PC-9 (cell line): ENCODE measurements around the gene ZNF512. TPM values are rescaled to one million over a fixed set of nuclear protein-coding genes. Genes with fewer than 3 reads are reported as not detected.

ENCODE experiments used
- BruUV-seq: library from RNA; stranded (reverse); fragments of 400-500 nt; replicated peaks from 2 replicates; lab custom pipeline; 2021; lab: Mats Ljungman, UMichigan
- CTCF ChIA-PET: fragments of 300-600 bp; sonication (Branson Sonifier 250); formaldehyde crosslinking; loops from one replicate; lab custom pipeline; 2022; ENCODE audit warnings: antibody characterized with exemption; lab: Charles Lee
- POLR2A ChIA-PET: fragments of 300-600 bp; sonication (Branson Sonifier 250); formaldehyde crosslinking; loops from one replicate; lab custom pipeline; 2022; ENCODE audit warnings: antibody characterized with exemption; ENCODE audit not compliant: unreplicated experiment; lab: Charles Lee
- DNase-seq, 2 experiments: peaks; one replicate each; pipeline versions ENCODE4 v3.0.0 to v3.0.0-alpha.2; 2015 to 2022; ENCODE audit warnings: mixed read lengths in 1 of 2
- H2AFZ ChIP-seq: fragments of 200-600 bp; sonication (generic); 2 replicates; pipeline ENCODE4 v1.8.1; 2017; ENCODE audit warnings: antibody characterized with exemption
- H3F3A ChIP-seq: fragments of 200-600 bp; sonication (generic); 2 replicates; pipeline ENCODE4 v1.8.1; 2017; ENCODE audit warnings: antibody characterized with exemption, mild to moderate bottlenecking, low read depth; ENCODE audit not compliant: insufficient read depth
- H3K27ac ChIP-seq: fragments of 200-600 bp; sonication (generic); 2 replicates; pipeline ENCODE4 v1.6.1; 2016; ENCODE audit warnings: mixed run types
- H3K27me3 ChIP-seq: fragments of 200-600 bp; sonication (generic); 2 replicates; pipeline ENCODE4 v1.6.1; 2016; ENCODE audit warnings: low read depth, mixed run types; ENCODE audit not compliant: insufficient read depth
- H3K36me3 ChIP-seq: fragments of 200-600 bp; sonication (generic); 2 replicates; pipeline ENCODE4 v1.6.1; 2016; ENCODE audit warnings: low read depth, mixed run types
- H3K4me1 ChIP-seq: fragments of 200-600 bp; sonication (generic); replicated peaks from 2 replicates; pipeline ENCODE4 v1.6.1; 2016; ENCODE audit warnings: mixed run types; ENCODE audit not compliant: insufficient read depth
- H3K4me2 ChIP-seq: fragments of 200-600 bp; sonication (generic); 2 replicates; pipeline ENCODE4 v1.6.1; 2017; ENCODE audit warnings: mixed run types
- H3K4me3 ChIP-seq: fragments of 200-600 bp; sonication (generic); 2 replicates; pipeline ENCODE4 v1.6.1; 2016; ENCODE audit warnings: mixed run types
- H3K79me2 ChIP-seq: fragments of 200-600 bp; sonication (generic); 2 replicates; pipeline ENCODE4 v1.6.1; 2017; ENCODE audit warnings: low read depth, mixed run types
- H3K9me2 ChIP-seq: fragments of 200-600 bp; sonication (generic); 2 replicates; pipeline ENCODE4 v1.8.1; 2017; ENCODE audit warnings: mild to moderate bottlenecking; ENCODE audit not compliant: insufficient read depth
- H3K9me3 ChIP-seq: fragments of 200-600 bp; sonication (generic); 2 replicates; pipeline ENCODE4 v1.8.1; 2016; ENCODE audit warnings: low read depth; ENCODE audit not compliant: insufficient read depth
- H4K20me1 ChIP-seq: fragments of 200-600 bp; sonication (generic); 2 replicates; pipeline ENCODE4 v1.8.1; 2017; ENCODE audit not compliant: insufficient read depth
- EZH2 ChIP-seq: fragments of 200-600 bp; sonication (generic); IDR thresholded peaks from 2 replicates; pipeline ENCODE4 v1.8.0; 2017; ENCODE audit warnings: antibody characterized with exemption, low read depth
- intact Hi-C: fragments of 100-400 bp; cut with micrococcal nuclease; formaldehyde crosslinking; loops from one replicate; pipeline ENCODE4 v1.10.0; 2022; ENCODE audit not compliant: unreplicated experiment
- total RNA-seq: library from RNA; stranded (reverse); gene quantifications from 2 replicates; pipeline ENCODE4 v1.2.3, GENCODE V29; 2021
- TF ChIP-seq, protein P1 (sequence below): fragments of 200-600 bp; sonication (generic); conservative IDR thresholded peaks from 2 replicates; pipeline ENCODE4 v1.6.1; 2017; ENCODE audit warnings: mixed run types, antibody characterized with exemption, mild to moderate bottlenecking, moderate library complexity

Gene ZNF512
- total RNA-seq, 1 experiment from 2014 or later = 40.6 TPM

DNA sequence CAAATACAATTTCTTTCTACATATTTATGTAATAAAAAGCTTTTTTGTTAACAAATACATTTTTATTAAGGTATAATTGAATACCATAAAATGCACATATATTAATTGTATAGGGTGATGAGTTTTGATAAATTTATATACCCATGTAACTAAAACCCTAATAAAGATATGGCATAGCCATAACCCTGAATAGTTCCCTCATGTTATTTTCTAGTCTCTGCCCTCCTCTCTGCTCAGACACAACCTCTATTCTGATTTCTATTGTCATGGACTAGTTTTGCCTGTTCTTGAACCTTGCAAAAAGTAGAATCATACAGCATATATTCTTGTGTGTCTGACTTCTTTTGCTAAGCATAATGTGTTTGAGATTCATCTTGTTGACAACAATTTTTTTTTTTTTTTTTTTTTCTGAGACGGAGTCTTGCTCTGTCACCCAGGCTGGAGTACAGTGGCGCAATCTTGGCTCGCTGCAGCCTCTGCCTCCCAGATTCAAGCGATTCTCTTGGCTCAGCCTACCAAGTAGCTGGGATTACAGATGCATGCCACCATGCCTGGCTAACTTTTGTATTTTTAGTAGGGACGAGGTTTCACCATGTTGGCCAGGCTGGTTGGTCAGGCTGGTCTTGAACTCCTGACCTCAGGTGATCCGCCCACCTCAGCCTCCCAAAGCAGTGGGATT is 38.6 kb upstream of the ZNF512 start:
- no peak overlapping the region for H2AFZ ChIP-seq
- no peaks in the 10 kb centered on the region for H3K79me2 ChIP-seq
- no peaks in the 10 kb centered on the region for H3K36me3 ChIP-seq
- H3K9me3 ChIP-seq = no peaks in the 10 kb centered on the region
- no peak overlapping the region for H3K4me3 ChIP-seq
- CTCF ChIA-PET = no interaction called here
- no peaks in the 10 kb centered on the region for H4K20me1 ChIP-seq
- H3K4me2 ChIP-seq = no peak overlapping the region
- no peaks in the 10 kb centered on the region for H3K27me3 ChIP-seq
- DNase-seq = no peak
- intact Hi-C loops = no loop called here
- no peaks in the 10 kb centered on the region for H3K4me1 ChIP-seq
- POLR2A ChIA-PET = no interaction called here
- TF ChIP-seq, protein P1, sequence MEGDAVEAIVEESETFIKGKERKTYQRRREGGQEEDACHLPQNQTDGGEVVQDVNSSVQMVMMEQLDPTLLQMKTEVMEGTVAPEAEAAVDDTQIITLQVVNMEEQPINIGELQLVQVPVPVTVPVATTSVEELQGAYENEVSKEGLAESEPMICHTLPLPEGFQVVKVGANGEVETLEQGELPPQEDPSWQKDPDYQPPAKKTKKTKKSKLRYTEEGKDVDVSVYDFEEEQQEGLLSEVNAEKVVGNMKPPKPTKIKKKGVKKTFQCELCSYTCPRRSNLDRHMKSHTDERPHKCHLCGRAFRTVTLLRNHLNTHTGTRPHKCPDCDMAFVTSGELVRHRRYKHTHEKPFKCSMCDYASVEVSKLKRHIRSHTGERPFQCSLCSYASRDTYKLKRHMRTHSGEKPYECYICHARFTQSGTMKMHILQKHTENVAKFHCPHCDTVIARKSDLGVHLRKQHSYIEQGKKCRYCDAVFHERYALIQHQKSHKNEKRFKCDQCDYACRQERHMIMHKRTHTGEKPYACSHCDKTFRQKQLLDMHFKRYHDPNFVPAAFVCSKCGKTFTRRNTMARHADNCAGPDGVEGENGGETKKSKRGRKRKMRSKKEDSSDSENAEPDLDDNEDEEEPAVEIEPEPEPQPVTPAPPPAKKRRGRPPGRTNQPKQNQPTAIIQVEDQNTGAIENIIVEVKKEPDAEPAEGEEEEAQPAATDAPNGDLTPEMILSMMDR = no peak
- TF ChIP-seq EZH2 = no peak
- no peaks in the 10 kb centered on the region for H3F3A ChIP-seq
- no peak overlapping the region for H3K27ac ChIP-seq
- no TSS peak for BruUV-seq
- H3K9me2 ChIP-seq = no peaks in the 10 kb centered on the region

DNA sequence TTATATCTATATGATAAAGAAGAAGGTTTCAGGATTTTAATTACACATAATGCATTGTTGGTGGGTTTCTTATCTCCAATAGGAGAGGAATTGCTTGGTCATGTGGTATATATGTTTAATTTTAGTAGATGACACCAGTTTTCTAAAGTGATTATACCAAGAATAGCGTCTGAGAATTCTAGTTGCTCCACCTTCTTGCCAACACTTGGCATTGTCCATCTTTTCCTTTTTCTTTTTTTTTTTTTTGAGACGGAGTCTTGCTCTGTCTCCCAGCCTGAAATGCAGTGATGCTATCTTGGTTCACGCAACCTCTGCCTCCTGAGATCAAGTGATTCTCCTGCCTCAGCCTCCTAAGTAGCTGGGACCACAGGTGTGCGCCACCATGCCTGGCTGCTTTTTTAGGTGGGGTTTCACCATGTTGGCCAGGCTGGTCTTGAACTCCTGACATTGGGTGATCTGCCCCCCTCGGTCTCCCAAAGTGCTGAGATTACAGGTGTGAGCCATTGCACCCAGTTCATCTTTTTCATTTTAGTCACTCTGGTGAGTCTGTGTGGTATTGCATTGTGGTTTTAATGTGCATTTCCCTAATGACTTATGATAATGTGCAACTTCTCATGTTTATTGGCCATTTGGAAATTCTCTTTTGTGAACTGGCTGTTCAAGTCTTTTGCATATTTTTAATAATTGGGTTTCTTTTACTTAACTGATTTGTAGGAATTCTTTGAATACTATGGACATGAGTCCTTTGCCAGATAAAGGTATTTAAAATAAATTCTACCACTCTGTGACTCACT is 37.3 kb upstream of the ZNF512 start:
- Histone ChIP-seq H2AFZ (no peak overlapping the region), H3K4me3 (no peak overlapping the region), H3K79me2 (no peaks in the 10 kb centered on the region), H3K4me2 (no peak overlapping the region), H4K20me1 (no peaks in the 10 kb centered on the region), H3K36me3 (no peaks in the 10 kb centered on the region), H3F3A (no peaks in the 10 kb centered on the region), H3K9me2 (no peaks in the 10 kb centered on the region), H3K9me3 (no peaks in the 10 kb centered on the region), H3K27me3 (no peaks in the 10 kb centered on the region), H3K4me1 (no peaks in the 10 kb centered on the region; the same call in 1 of the 2 replicates), H3K27ac (no peak overlapping the region)
- ChIA-PET CTCF (no interaction called here), POLR2A (no interaction called here)
- no TSS peak for BruUV-seq
- DNase-seq = peak in 1 of 2 experiments; percentile 52
- TF ChIP-seq, protein P1 = no peak
- no peak for TF ChIP-seq EZH2
- intact Hi-C loops = no loop called here

DNA sequence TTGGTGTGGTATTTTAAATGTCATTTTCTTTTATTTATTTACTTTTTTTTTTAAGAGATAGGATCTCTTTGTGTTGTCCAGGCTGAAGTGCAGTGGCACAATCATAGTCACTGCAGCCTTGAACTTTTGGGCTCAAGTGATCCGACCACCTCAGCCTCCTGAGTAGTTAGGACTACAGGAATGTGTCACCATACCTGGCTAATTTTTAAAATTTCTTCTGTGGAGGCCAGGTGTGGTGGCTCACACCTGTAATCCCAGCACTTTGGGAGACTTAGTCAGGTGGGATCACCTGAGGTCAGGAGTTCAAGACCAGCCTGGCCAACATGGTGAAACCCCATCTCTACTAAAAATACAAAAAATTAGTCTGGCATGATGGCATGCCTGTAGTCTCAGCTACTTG is 33.5 kb upstream of the ZNF512 start:
- no peaks in the 10 kb centered on the region for H3K9me2 ChIP-seq
- H3K4me3 ChIP-seq = no peak overlapping the region
- no peaks in the 10 kb centered on the region for H3F3A ChIP-seq
- H2AFZ ChIP-seq = no peak overlapping the region
- intact Hi-C loops = no loop called here
- H3K27ac ChIP-seq = no peak overlapping the region
- no peak overlapping the region for H3K4me2 ChIP-seq
- DNase-seq = no peak
- H3K27me3 ChIP-seq = no peaks in the 10 kb centered on the region
- peaks cover 11% of the 10 kb centered on the region for H3K4me1 ChIP-seq
- CTCF ChIA-PET = no interaction called here
- no peaks in the 10 kb centered on the region for H4K20me1 ChIP-seq
- BruUV-seq = no TSS peak
- H3K36me3 ChIP-seq = no peaks in the 10 kb centered on the region
- no peaks in the 10 kb centered on the region for H3K79me2 ChIP-seq
- POLR2A ChIA-PET = no interaction called here
- H3K9me3 ChIP-seq = no peaks in the 10 kb centered on the region
- TF ChIP-seq, protein P1 = no peak
- TF ChIP-seq EZH2 = no peak
